Measurements from ENCODE around the gene PLCH2.
A peak's percentile ranks its signal among the peaks of the same experiment; 100 is the strongest.

The PLCH2 gene

GRCh38 chr1:2532485-2533160, 56.5 kb downstream of the PLCH2 start:
- no peak for DNase-seq

DNA sequence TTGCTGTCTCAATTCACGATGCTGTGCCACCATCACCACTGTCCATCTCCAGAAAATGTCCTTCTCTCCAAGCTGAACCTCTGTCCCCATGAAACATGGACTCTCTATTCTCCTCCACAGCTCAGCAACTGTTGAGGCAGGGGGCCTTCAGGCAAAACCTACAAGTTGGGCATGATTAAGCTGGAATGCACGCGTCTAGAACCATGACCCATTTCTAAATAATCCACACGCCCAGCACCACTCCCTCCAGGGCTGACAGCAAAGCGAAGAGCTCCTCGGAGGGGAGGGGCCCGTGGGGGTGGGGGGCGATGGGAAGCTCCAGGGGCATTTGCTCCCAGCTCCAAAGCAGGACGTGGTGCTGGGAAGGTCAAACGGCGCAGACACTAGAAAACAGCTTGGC, 57.3 kb downstream of the PLCH2 start:
- no peak for DNase-seq

GRCh38 chr1:2534315-2534686, 58.2 kb downstream of the PLCH2 start:
- DNase-seq: no peak

DNA sequence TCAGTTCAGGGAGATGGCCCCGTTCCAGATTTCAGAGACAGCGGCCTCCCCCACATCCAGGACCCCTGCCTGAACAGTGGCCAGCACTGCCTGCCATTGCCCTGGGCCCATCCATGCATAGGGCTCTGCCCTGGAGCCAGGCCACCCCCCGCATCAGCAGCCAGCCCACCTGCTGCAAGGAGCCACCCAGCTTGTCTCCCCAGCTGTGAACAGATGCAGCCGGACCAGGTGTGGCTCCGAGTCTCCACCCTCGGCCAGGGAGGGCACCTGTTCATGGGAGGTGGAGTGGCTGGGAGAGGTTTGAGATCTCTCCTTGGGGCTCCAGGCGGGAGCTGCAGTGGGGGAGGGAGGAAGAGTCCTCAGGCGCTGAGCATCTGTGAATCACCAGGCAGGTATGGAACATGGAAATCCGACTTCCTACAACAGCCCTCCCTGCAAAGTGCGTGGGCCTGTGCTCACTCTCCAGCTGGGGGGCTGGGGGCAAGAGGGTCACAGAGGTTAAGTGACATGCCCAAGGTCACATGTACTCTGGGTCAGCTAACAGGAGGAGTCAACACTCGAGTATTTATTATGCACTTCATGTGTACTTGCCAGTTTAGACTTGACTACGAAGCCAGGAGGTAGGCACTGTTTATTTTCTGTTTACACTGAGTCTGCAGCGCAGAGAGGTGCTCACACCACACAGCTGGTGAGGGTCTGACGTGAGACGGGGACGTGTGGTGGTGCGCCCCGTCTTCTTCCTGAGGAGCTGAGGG, 58.8 kb downstream of the PLCH2 start:
- no peak for DNase-seq

DNA sequence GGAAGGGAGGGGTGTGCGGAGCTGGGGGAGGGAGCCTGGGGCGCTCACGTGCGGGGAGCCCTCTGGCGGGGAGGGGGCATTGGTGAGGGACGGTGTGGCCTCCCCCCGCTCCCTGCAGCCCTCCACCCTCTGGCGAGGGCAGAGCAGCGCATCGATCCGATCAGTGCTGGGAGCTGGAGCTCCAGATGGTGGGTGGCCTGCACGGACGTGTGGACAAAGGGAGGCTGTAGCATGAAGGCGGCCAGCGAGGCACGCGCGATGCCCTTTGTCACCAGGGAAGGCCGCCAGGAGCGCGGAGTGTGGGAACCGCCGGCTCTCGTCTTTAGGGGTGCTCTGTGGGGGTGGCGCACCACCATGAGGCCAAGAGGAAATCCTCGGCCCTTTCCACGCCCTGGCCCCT, 59.4 kb downstream of the PLCH2 start:
- DNase-seq: no peak

GRCh38 chr1:2535981-2536380, 59.9 kb downstream of the PLCH2 start:
- no peak for DNase-seq

- DNase-seq: no peak
These were observed 61.7 kb downstream of the PLCH2 start for GRCh38 chr1:2537784-2538115.

DNA sequence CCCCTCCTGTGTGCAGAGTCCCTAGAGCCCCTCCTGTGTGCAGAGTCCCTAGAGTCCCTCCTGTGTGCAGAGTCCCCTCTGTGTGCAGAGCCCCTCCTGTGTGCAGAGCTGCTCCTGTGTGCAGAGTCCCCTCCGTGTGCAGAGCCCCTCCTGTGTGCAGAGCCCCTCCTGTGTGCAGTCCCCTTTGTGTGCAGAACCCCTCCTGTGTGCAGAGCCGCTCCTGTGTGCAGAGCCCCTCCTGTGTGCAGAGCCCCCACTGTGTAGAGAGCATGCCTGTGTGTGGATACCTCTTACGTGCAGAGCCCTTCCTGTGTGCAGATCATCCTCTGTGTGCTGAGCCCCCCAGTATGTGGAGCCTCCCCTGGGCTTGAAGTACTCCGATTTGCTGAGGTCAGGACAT, 62.3 kb downstream of the PLCH2 start:
- no peak for DNase-seq

GRCh38 chr1:2538872-2539271, 62.8 kb downstream of the PLCH2 start:
- no peak for DNase-seq

- no peak for DNase-seq
These were observed 63.3 kb downstream of the PLCH2 start for GRCh38 chr1:2539312-2539907.

DNA sequence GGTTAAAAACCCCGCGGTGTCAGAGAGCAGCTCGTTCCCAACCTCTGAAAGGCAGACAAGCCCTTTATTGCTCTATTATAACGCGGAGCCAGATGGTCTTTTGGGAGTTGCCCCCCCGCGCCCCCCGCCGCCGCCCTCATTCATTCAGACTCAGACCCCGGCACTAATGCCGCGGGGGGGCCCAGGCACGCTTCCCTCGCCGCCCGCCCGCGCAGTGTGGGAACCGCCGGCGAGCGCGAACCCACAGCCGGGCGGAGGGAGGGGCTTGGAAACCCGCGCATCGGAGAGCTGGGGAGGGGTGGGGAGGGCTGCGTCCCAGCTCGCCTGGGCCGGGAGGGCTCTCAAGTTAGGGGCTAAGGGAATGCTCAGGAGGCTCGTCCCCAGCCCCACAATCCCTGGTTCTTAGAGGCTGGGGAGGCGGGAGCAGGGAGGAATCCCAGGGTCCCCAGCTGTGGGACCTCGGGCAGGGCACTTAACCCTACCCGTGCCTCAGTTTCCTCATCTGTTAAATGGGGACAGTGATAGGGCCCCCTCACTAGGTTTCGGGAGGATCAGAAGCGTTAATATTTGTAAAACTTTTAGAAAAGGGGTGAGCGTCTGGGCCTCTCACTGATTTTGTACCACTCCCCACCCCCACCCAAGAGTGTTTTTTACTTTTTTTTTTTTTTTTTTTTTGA, 64.9 kb downstream of the PLCH2 start:
- DNase-seq: peak; percentile 47 to 55

- no peak for DNase-seq
These were observed 65.6 kb downstream of the PLCH2 start for GRCh38 chr1:2541619-2542245.

- no peak for DNase-seq
These were observed 66.3 kb downstream of the PLCH2 start for GRCh38 chr1:2542246-2542915.

- peak; percentile 58 to 76 for DNase-seq
These were observed 67.5 kb downstream of the PLCH2 start for GRCh38 chr1:2543543-2544092.

GRCh38 chr1:2544093-2544874, 68.2 kb downstream of the PLCH2 start:
- DNase-seq: no peak

GRCh38 chr1:2544875-2545640, 69.0 kb downstream of the PLCH2 start:
- peak; percentile 42 to 68 for DNase-seq

GRCh38 chr1:2545754-2546514, 69.8 kb downstream of the PLCH2 start:
- peak; percentile 76 to 86 for DNase-seq

- DNase-seq: peak; percentile 48 to 77
These were observed 70.6 kb downstream of the PLCH2 start for GRCh38 chr1:2546515-2547209.

Data from NCI-H524 (cell line).